Sigmoid colon (tissue), 4 donors: ENCODE measurements around the gene MYO1F.

ENCODE experiments used
- CTCF ChIP-seq, 4 experiments: fragments of 450-650 bp in 3 of 4; fragments of 200-600 bp in 1 of 4; IDR thresholded peaks; one replicate each; pipeline ENCODE4 v1.5.1; 2016 to 2019; ENCODE audit warnings: antibody characterized with exemption in 4 of 4, mild to moderate bottlenecking in 3 of 4, moderate library complexity in 2 of 4
- EP300 ChIP-seq, 4 donors: sonication (generic); formaldehyde crosslinking; IDR thresholded peaks; one replicate each; pipeline ENCODE4 v1.6.1; 2017; ENCODE audit warnings: antibody characterized with exemption in 4 of 4
- POLR2A ChIP-seq, 2 donors: fragments of 450-650 bp; IDR thresholded peaks; one replicate each; pipeline ENCODE4 v1.6.1; 2016; ENCODE audit warnings: antibody characterized with exemption in 2 of 2, mild to moderate bottlenecking in 2 of 2, moderate library complexity in 2 of 2

DNA sequence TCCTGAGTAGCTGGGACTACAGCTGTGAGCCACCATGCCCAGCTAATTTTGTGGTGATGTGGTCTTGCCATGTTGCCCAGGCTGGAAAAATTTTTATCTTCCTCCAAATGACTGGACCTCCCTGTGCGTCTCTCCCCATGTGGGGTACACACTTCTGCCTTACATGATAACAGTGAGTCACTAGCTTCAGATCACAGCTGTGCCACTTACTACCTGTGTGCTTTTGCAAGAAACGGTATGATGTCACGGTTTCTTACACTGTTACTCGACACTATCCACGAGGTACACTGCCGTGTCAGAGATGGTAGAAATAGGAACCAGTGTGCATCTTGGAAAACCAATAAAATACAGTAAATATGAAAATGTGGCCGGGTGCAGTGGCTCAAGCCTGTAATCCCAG is 45.8 kb downstream of the MYO1F start:
- no peak for TF ChIP-seq CTCF (IDR thresholded peaks at IDR 0.05)
- no peak for TF ChIP-seq POLR2A (IDR thresholded peaks at IDR 0.05)
- TF ChIP-seq EP300 (IDR thresholded peaks at IDR 0.05), result no peak
